Calu3 (cell line): ENCODE results near the gene ITSN2. TPM values are rescaled to one million over a fixed set of nuclear protein-coding genes. Genes with fewer than 3 reads are reported as not detected.
A peak's percentile ranks its signal among the peaks of the same experiment; 100 is the strongest.

Experiments
- BruUV-seq: library from RNA; stranded (reverse); fragments of 400-500 nt; replicated peaks from 2 replicates; lab custom pipeline; 2021; lab: Mats Ljungman, UMichigan
- CTCF ChIA-PET: fragments of 300-600 bp; sonication (Branson Sonifier 250); formaldehyde crosslinking; loops from one replicate; lab custom pipeline; 2022; ENCODE audit warnings: antibody characterized with exemption; lab: Charles Lee
- DNase-seq: peaks from one replicate; pipeline ENCODE4 v3.0.0; 2022
- H3K27ac Mint-ChIP-seq: one replicate; pipeline ENCODE4 v1.8.0; 2022; ENCODE audit warnings: mixed read lengths; ENCODE audit not compliant: unreplicated experiment
- H3K27me3 Mint-ChIP-seq: one replicate; pipeline ENCODE4 v1.8.0; 2022; ENCODE audit warnings: mixed read lengths; ENCODE audit not compliant: unreplicated experiment
- H3K36me3 Mint-ChIP-seq: one replicate; pipeline ENCODE4 v1.8.0; 2022; ENCODE audit warnings: mild to moderate bottlenecking, moderate library complexity, mixed read lengths; ENCODE audit not compliant: insufficient read depth, unreplicated experiment
- H3K4me1 Mint-ChIP-seq: one replicate; pipeline ENCODE4 v1.8.0; 2022; ENCODE audit warnings: mild to moderate bottlenecking, low read depth, mixed read lengths; ENCODE audit not compliant: unreplicated experiment
- H3K4me3 Mint-ChIP-seq: one replicate; pipeline ENCODE4 v1.8.0; 2022; ENCODE audit warnings: mild to moderate bottlenecking, low read depth, moderate library complexity, mixed read lengths; ENCODE audit not compliant: unreplicated experiment
- H3K9me3 Mint-ChIP-seq: one replicate; pipeline ENCODE4 v1.8.0; 2022; ENCODE audit warnings: low read depth, mixed read lengths; ENCODE audit not compliant: unreplicated experiment
- intact Hi-C: fragments of 100-400 bp; cut with micrococcal nuclease; formaldehyde crosslinking; loops from one replicate; pipeline ENCODE4 v1.10.0; 2022; ENCODE audit not compliant: unreplicated experiment
- total RNA-seq: library from RNA; stranded (reverse); gene quantifications from 2 replicates; pipeline ENCODE4 v1.2.3, GENCODE V29; 2022
- TF ChIP-seq, protein P1 (sequence below): fragments of 200-600 bp; IDR thresholded peaks from one replicate; pipeline ENCODE4 v1.8.0; 2022; ENCODE audit warnings: antibody characterized with exemption; ENCODE audit not compliant: unreplicated experiment

The ITSN2 gene
- total RNA-seq, 1 experiment from 2014 or later, result 45.4 TPM

DNA sequence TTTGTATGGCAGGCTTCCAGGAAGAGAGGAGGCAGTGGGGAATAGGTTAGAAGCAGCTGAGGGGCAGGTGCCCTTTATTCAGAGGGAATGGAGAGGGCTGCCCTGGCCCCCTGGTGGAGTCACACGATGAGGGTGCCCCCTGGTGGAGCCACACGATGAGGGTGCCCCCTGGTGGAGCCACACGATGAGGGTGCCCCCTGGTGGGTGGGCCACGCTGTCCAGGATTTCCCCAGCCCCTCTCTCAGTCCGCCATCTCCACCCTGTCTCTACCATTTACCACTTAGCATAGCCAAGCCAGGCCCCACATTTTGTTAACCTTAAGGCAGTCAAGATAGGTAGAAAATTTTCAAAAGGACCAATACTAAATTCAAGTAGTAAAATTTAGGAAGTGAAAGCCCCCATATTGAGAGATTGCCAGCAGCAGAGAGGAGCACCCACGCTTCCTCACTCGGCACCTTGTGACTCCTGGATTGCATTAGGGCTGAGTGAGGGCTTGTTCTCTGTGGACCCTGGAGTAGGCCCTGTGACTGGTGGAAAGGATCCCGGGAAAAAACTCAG lies 195.8 kb downstream of the ITSN2 start:
- intact Hi-C loops, result loop anchor here (1.0 to 5.0 kb wide), 2 partner anchors 87 to 340 kb away; partner anchors contain the start of gene SF3B6
- TF ChIP-seq, protein P1, sequence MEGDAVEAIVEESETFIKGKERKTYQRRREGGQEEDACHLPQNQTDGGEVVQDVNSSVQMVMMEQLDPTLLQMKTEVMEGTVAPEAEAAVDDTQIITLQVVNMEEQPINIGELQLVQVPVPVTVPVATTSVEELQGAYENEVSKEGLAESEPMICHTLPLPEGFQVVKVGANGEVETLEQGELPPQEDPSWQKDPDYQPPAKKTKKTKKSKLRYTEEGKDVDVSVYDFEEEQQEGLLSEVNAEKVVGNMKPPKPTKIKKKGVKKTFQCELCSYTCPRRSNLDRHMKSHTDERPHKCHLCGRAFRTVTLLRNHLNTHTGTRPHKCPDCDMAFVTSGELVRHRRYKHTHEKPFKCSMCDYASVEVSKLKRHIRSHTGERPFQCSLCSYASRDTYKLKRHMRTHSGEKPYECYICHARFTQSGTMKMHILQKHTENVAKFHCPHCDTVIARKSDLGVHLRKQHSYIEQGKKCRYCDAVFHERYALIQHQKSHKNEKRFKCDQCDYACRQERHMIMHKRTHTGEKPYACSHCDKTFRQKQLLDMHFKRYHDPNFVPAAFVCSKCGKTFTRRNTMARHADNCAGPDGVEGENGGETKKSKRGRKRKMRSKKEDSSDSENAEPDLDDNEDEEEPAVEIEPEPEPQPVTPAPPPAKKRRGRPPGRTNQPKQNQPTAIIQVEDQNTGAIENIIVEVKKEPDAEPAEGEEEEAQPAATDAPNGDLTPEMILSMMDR, result peak; percentile 95
- no TSS peak for BruUV-seq
- CTCF ChIA-PET, result interaction anchor here (0.8 to 3.8 kb wide), 3 partner anchors 13 to 341 kb away, joined by 4 to 13 read pairs (median 5); partner anchors contain the start of gene TP53I3
- Mint-ChIP-seq H3K27ac (no peak overlapping the region), H3K36me3 (no peaks in the 10 kb centered on the region), H3K4me3 (no peak overlapping the region), H3K4me1 (no peaks in the 10 kb centered on the region), H3K27me3 (peaks cover 16% of the 10 kb centered on the region), H3K9me3 (no peaks in the 10 kb centered on the region)
- DNase-seq, result peak; percentile 65

DNA sequence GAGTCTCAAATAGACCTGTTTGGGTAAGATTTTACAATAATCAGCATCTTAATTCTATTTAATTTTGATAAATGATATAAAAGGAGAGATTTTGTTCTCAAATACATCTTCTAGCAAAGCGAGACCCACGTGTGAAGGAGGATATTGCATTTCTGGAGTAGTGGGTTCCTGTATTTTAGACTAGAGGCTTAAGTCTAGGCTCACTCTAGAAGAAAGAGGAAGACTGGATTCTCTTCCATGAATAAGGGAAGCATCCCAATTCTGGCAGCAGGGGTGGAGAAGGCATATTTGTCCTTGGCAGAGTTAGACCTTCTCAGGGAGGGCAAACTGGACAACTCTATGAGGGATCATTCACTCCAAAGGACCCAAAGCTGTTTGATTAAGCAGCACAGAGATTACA lies 196.7 kb downstream of the ITSN2 start:
- Mint-ChIP-seq H3K4me1 (no peaks in the 10 kb centered on the region), H3K9me3 (no peaks in the 10 kb centered on the region), H3K27me3 (peaks cover 16% of the 10 kb centered on the region), H3K36me3 (no peaks in the 10 kb centered on the region), H3K4me3 (no peak overlapping the region), H3K27ac (no peak overlapping the region)
- TF ChIP-seq, protein P1, result no peak
- CTCF ChIA-PET, result interaction anchor here (0.8 to 3.8 kb wide), 3 partner anchors 14 to 340 kb away, joined by 4 to 13 read pairs (median 5); partner anchors contain the start of gene TP53I3
- intact Hi-C loops, result loop anchor here (5.0 kb wide), 1 partner anchor 86 kb away; the partner anchor contains the start of gene SF3B6
- no peak for DNase-seq
- BruUV-seq, result no TSS peak

DNA sequence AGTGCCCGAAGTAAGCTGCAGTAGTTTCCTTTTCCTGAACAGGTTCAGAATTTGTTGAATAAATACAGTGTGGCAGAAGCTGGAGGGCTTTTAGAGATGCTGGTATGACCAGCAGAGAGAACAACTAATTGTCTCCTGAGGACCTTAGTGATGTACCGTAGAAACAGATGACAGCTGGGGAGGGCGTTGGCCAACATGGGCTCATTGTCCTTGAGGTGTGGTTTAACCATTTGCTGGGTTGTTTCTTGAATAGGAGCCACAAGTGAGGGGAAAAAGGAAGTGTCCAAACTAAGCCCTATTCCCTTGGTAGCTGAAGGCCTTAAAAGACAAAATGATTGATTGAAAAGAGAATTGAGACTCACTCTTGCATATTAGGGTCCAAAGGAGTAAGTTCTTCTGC lies 197.2 kb downstream of the ITSN2 start:
- Mint-ChIP-seq H3K27ac (no peak overlapping the region), H3K4me1 (no peaks in the 10 kb centered on the region), H3K9me3 (no peaks in the 10 kb centered on the region), H3K36me3 (no peaks in the 10 kb centered on the region), H3K4me3 (no peak overlapping the region), H3K27me3 (peaks cover 16% of the 10 kb centered on the region)
- BruUV-seq, result no TSS peak
- DNase-seq, result no peak
- CTCF ChIA-PET, result interaction anchor here (1.2 to 3.8 kb wide), 2 partner anchors 14 to 79 kb away, joined by 4 to 13 read pairs; partner anchors contain the start of gene TP53I3
- TF ChIP-seq, protein P1, result no peak
- intact Hi-C loops, result loop anchor here (5.0 kb wide), 1 partner anchor 86 kb away; the partner anchor contains the start of gene SF3B6

DNA sequence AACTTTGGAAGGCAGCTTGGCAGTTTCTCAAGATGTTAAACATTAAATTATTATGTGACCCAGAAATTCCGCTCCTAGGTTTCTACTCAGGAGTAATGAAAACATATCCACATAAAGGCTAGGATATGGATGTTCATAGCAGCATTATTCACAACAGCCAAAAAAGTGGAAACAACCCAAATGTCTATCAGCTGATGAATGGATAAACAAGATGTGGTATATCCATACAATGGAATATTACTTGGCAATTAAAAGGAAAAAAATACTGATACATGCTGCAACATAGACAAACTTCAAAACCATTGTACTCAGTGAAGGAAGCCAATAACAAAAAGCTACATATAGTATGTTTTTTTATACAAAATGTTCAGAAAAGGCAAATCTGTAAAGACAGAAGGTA lies 197.8 kb downstream of the ITSN2 start:
- TF ChIP-seq, protein P1, result no peak
- H3K36me3 Mint-ChIP-seq, result no peaks in the 10 kb centered on the region
- no TSS peak for BruUV-seq
- no peaks in the 10 kb centered on the region for H3K9me3 Mint-ChIP-seq
- no peaks in the 10 kb centered on the region for H3K4me1 Mint-ChIP-seq
- intact Hi-C loops, result loop anchor here (5.0 kb wide), 1 partner anchor 85 kb away; the partner anchor contains the start of gene SF3B6
- no peak overlapping the region for H3K27ac Mint-ChIP-seq
- peaks cover 15% of the 10 kb centered on the region for H3K27me3 Mint-ChIP-seq
- no peak overlapping the region for H3K4me3 Mint-ChIP-seq
- CTCF ChIA-PET, result interaction anchor here (0.6 to 3.8 kb wide), 2 partner anchors 78 to 176 kb away, joined by 4 to 13 read pairs; partner anchors contain the start of gene TP53I3
- DNase-seq, result no peak
